ENCODE measurements around the gene C9orf153.

Gene C9orf153

GRCh38 chr9:86185872-86186271 is 73.6 kb downstream of the C9orf153 start:
- DNase-seq, result no peak

DNA sequence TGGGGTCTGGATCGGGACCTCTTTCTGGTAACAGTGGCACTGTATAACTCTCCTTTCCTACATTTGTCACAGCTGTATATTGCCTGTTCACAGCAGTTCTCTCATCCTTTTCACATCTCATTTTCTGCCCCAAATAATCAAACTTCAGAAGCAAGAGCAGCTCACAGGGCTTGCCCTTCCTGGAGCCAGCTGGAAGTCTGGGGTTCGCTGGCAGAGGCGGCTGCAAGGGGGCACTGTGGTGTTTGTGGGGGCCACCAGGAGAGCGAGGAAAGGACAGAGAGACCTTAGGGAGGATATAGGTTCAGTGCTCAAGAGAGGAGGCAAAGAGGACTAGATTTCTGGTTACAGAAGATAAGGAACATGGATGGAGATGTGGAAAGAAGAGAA is 75.3 kb downstream of the C9orf153 start:
- DNase-seq, result no peak

DNA sequence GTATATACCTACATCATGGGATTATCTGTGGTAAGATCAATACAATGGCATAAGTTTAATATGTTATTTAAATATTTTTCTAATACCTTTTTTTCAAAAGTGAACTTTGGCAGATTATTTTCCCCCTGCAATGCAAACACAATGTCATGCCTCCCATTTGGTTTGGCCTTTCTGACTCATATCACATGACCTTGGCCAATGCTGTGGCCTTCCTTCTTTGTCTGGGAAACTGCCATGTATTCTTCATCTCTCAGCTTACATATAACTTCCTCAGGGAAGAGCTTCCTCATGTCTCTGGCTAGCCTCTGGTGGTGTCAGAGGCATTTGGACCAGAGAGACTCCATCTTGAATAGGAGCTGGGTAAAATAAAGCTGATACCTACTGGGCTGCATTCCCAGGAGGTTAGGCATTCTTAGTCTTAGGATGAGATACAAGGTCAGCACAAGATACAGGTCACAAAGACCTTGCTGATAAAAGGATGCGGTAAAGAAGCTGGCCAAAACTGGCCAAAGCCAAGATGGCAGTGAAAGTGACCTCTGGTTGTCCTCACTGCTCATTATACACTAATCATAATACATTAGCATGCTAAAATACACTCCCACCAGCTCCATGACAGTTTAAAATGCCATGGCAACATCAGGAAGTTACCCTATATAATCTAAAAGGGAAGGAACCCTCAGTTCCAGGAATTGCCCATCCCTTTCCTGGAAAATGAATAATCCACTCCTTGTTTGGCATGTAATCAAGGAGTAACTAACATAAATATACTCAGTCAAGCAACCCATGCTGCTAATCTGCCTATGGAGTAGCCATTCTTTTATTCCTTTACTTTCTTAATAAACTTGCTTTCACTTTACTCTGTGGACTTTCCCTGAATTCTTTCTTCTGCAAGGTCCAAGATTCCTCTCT is 76.0 kb downstream of the C9orf153 start:
- DNase-seq, result no peak

- DNase-seq, result no peak
Observed at GRCh38 chr9:86181379-86182315, 77.8 kb downstream of the C9orf153 start.

GRCh38 chr9:86178503-86178902 is 81.0 kb downstream of the C9orf153 start:
- DNase-seq, result no peak

DNA sequence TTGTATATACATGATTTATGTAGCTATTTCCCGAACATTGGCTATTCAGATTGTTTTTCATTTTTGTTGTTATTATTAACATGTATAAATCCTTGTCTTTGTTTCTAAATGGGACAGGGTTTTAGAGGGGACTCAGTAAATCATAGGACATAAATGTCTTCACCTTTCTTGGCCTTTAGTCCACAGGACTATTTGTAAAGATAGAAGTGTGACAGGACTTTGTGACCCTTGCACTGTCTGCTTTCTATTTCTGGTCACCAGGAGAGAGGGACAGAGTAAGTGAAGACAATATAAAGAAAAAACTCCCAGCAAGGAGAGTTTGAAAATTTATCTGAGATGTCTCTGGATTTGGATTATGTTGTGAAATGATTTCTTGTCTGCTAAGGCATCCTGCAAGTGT is 81.5 kb downstream of the C9orf153 start:
- DNase-seq, result no peak

- DNase-seq, result no peak
Observed at GRCh38 chr9:86176468-86176867, 83.0 kb downstream of the C9orf153 start.

DNA sequence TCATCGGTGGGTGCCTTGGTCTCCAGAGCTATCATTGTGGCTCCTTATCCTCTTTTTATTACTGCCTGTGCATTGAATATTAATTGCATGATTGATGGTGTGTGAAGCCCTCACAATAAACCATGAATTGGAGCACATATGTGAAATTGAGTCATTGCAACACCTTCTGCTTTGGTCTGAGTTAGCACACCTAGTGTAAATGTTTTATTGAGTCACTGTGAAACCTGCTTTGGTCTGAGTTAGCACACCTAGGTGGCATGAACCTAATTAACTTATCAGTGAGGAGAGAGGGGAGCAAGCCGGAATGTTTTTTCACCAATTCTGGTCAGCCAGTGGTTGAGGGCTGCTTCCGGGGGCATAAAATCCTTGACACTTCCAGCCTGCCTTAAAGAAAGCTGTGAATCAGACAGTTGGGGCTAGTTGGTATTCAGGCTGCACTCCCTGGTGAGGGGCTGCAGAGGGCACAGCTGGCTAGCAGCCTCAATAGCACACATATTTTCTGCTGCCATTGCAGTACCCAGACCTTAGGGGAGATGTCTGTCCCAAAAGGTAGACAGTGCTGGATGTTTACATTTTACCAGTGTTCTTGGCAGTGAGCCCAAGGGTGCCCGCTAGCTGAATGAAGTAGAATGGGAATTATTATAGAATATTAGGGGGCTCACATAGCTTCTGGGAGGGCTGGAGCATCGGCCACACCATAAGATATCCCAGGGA is 83.6 kb downstream of the C9orf153 start:
- no peak for DNase-seq

DNA sequence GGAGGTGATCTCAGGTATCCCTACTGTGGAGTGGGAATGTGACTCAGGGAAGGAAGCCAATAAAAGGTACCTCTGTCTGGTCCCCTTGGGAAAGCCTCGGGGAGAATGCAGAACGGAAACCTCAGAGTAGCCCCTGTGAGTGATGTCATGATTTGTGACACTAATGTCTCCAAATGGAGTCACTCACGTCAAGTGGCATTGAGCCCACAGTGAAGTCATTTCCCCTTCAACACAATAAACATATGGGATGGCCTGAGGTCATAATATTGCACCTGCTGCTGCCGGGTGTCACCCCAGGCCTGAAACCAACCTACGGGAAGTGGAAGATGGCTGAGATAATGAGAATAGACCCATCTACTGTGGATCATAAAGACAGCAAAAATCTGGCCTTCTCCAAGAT is 84.2 kb downstream of the C9orf153 start:
- DNase-seq, result no peak
